Transverse colon (tissue), 4 donors: ENCODE data around the gene RNF103. TPM values are rescaled to one million over a fixed set of nuclear protein-coding genes. Genes with fewer than 3 reads are reported as not detected.
A peak's percentile ranks its signal among the peaks of the same experiment; 100 is the strongest.

Experiments
- DNase-seq: peaks from one replicate; pipeline ENCODE4 v3.0.0-alpha.2; 2019
- H3K27ac ChIP-seq, 4 donors: fragments of 200-600 bp; sonication (generic); 2 replicates each; pipeline ENCODE4 v1.5.1; 2016 to 2018; ENCODE audit warnings: inconsistent platforms in 4 of 4
- H3K27me3 ChIP-seq: fragments of 200-600 bp; sonication (generic); 2 replicates; pipeline ENCODE4 v1.5.1; 2017; ENCODE audit warnings: inconsistent platforms
- H3K36me3 ChIP-seq, 4 donors: fragments of 200-600 bp; sonication (generic); 2 replicates each; pipeline ENCODE4 v1.5.1; 2017 to 2019; ENCODE audit warnings: inconsistent platforms in 4 of 4
- H3K4me1 ChIP-seq, 4 donors: fragments of 200-600 bp; sonication (generic); 2 replicates each; pipeline ENCODE4 v1.5.1; 2017 to 2020; ENCODE audit warnings: inconsistent platforms in 4 of 4
- H3K4me3 ChIP-seq, 4 donors: fragments of 200-600 bp; sonication (generic); 1 replicate in 1 of 4; 2 replicates in 3 of 4; pipeline versions ENCODE4 v1.5.1 to v1.6.1; 2017 to 2019; ENCODE audit warnings: inconsistent platforms in 4 of 4
- H3K9me3 ChIP-seq, 2 donors: fragments of 200-600 bp; sonication (generic); 2 replicates each; pipeline ENCODE4 v1.5.1; 2017 to 2019; ENCODE audit warnings: inconsistent platforms in 2 of 2
- CTCF ChIP-seq, 5 experiments: fragments of 200-600 bp in 3 of 5; fragments of 450-650 bp in 2 of 5; sonication (generic) in 3 of 5; IDR thresholded peaks; 1 replicate in 2 of 5; 2 replicates in 3 of 5; pipeline ENCODE4 v1.5.1; 2016 to 2017; ENCODE audit warnings: antibody characterized with exemption in 5 of 5, inconsistent platforms in 3 of 5, mild to moderate bottlenecking in 2 of 5, moderate library complexity in 1 of 5
- EP300 ChIP-seq: sonication (generic); formaldehyde crosslinking; IDR thresholded peaks from one replicate; pipeline ENCODE4 v1.6.1; 2017; ENCODE audit warnings: antibody characterized with exemption, low read depth
- POLR2A ChIP-seq: fragments of 450-650 bp; IDR thresholded peaks from one replicate; pipeline ENCODE4 v1.6.1; 2016; ENCODE audit warnings: antibody characterized with exemption, mild to moderate bottlenecking, moderate library complexity
- POLR2AphosphoS5 ChIP-seq, 3 donors: sonication (generic); formaldehyde crosslinking; IDR thresholded peaks; one replicate each; pipeline ENCODE4 v1.6.1; 2016; ENCODE audit warnings: antibody characterized with exemption in 3 of 3
- WGBS, 2 donors: methylation state at CpG; one replicate each; pipeline ENCODE4 v1.1.5; 2018; ENCODE audit warnings: low coverage in 1 of 2; 5-methylcytosine and 5-hydroxymethylcytosine counted together
- in situ Hi-C, 4 donors: fragments of 200-750 bp; cut with MboI; loops; one replicate each; pipeline versions ENCODE4 v1.15.0 to v1.15.1; 2017; ENCODE audit warnings: low sequenced_read_pairs in 3 of 4, low pct_ligation_motif_present in 1 of 4, low pct_unique_long_range_greater_than_20kb in 1 of 4
- intact Hi-C: fragments of 100-400 bp; cut with DNase I; formaldehyde crosslinking; loops from one replicate; pipeline ENCODE4 v1.15.1; 2023; ENCODE audit warnings: low total_unique reads
- total RNA-seq, 4 donors: library from RNA; depleted of rRNA; stranded (reverse); fragments of >200 nt; gene quantifications; one replicate each; pipeline ENCODE4 v1.1.0, GENCODE V29; 2016

RNF103 gene
- total RNA-seq, 4 donors from 2014 or later = 47.0 to 114 (median 103) TPM

GRCh38 chr2:86621280-86621943, 2.3 kb downstream of the RNF103 start:
- H3K27me3 ChIP-seq = no peaks in the 10 kb centered on the region
- intact Hi-C loops (no loop called here), in situ Hi-C loops (loop anchor here in 1 of 4 donors (10.0 kb wide), 2 partner anchors 57 to 83 kb away; partner anchors contain the start of gene CHMP3)
- DNase-seq = no peak
- H3K4me1 ChIP-seq = peaks cover 0 to 55% (median 30%) of the 10 kb centered on the region in 4 donors
- H3K27ac ChIP-seq = peak overlapping the region; percentile 96 to 100 (median 100)
- no peaks in the 10 kb centered on the region for H3K9me3 ChIP-seq
- peak overlapping the region; percentile 48 to 98 (median 80) for H3K4me3 ChIP-seq
- 5 to 8% methylated on average over 6 of the region's 6 CpGs for WGBS, 2 donors
- H3K36me3 ChIP-seq = peaks cover 0 to 15% (median 2%) of the 10 kb centered on the region in 4 donors
- TF ChIP-seq POLR2AphosphoS5 (IDR thresholded peaks at IDR 0.05) (no peak), CTCF (IDR thresholded peaks at IDR 0.05) (no peak), POLR2A (no peak), EP300 (no peak)

- DNase-seq = no peak
- H3K4me3 ChIP-seq = no peak overlapping the region
- intact Hi-C loops (no loop called here), in situ Hi-C loops (no loop called here)
- H3K4me1 ChIP-seq = peaks cover 0 to 57% (median 25%) of the 10 kb centered on the region in 4 donors
- H3K9me3 ChIP-seq = no peaks in the 10 kb centered on the region
- no peak overlapping the region for H3K27ac ChIP-seq
- TF ChIP-seq CTCF (IDR thresholded peaks at IDR 0.05) (no peak), POLR2A (no peak), EP300 (no peak), POLR2AphosphoS5 (IDR thresholded peaks at IDR 0.05) (no peak)
- no peaks in the 10 kb centered on the region for H3K27me3 ChIP-seq
- peaks cover 0 to 30% (median 5%) of the 10 kb centered on the region in 4 donors for H3K36me3 ChIP-seq
These were observed 5.9 kb downstream of the RNF103 start for GRCh38 chr2:86617738-86618137.

- intact Hi-C loops = no loop called here
- H3K27me3 ChIP-seq = no peaks in the 10 kb centered on the region
- no peak overlapping the region for H3K4me3 ChIP-seq
- H3K4me1 ChIP-seq = peaks cover 0 to 57% (median 25%) of the 10 kb centered on the region in 4 donors
- WGBS, 2 donors = 77 to 86% methylated on average over 2 to 3 of the region's 3 CpGs
- peaks cover 0 to 31% (median 5%) of the 10 kb centered on the region in 4 donors for H3K36me3 ChIP-seq
- no peak overlapping the region for H3K27ac ChIP-seq
- no peak for DNase-seq
- in situ Hi-C loops = no loop called here
- no peaks in the 10 kb centered on the region for H3K9me3 ChIP-seq
- TF ChIP-seq POLR2A (no peak), POLR2AphosphoS5 (IDR thresholded peaks at IDR 0.05) (no peak), CTCF (IDR thresholded peaks at IDR 0.05) (no peak), EP300 (no peak)
These were observed 6.5 kb downstream of the RNF103 start for GRCh38 chr2:86617153-86617552.

GRCh38 chr2:86616502-86616901, 7.2 kb downstream of the RNF103 start:
- 50 to 57% methylated on average over 3 of the region's 3 CpGs for WGBS, 2 donors
- Histone ChIP-seq H3K36me3 (peaks cover 0 to 35% (median 6%) of the 10 kb centered on the region in 4 donors), H3K4me1 (peaks cover 0 to 57% (median 25%) of the 10 kb centered on the region in 4 donors), H3K4me3 (no peak overlapping the region), H3K27me3 (no peaks in the 10 kb centered on the region), H3K9me3 (no peaks in the 10 kb centered on the region), H3K27ac (no peak overlapping the region)
- intact Hi-C loops (no loop called here), in situ Hi-C loops (no loop called here)
- no peak for DNase-seq
- TF ChIP-seq CTCF (IDR thresholded peaks at IDR 0.05) (no peak), EP300 (no peak), POLR2A (no peak), POLR2AphosphoS5 (IDR thresholded peaks at IDR 0.05) (no peak)
